Activated CD8-positive, alpha-beta memory T cell treated with anti-CD3 and anti-CD28 coated beads for 1 hour (primary cell): ENCODE results near the gene C17orf78.
"Not testable (repeated sequence)": the region's sequence is repeated elsewhere in the genome, so short reads cannot be mapped to it uniquely, and the experiment has no call there.

Experiments used
- DNase-seq, 2 donors: peaks; one replicate each; pipeline ENCODE4 v3.0.0-alpha.2; 2020; ENCODE audit warnings: low read depth in 1 of 2; ENCODE audit errors: extremely low read depth in 1 of 2

The C17orf78 gene

DNA sequence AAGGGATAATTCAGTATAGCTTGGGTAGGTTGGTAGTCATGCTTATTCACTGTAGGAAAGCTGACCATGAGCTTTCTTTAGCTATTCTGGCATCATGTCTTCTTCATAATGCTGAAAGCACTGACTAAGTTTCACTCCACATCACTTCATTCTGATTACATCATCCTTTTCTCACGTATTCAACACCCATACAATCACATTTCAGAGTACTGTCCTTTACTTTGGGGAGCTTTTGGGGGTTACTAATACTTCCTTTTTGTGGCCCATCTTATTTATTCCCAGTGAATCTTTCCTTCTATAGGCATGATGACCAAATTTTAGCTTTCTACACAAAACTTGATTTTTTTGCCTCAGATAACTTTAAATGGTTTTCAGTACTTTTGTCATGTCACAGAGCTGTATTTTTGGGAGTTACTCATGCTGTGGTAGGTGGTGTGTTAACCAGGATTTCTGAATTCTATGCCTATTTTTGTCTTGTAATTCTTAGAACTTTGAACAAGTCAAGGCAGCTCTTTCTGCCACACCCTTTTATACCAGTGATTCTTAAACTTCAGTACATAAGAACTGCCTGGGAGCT, 54.4 kb downstream of the C17orf78 start:
- DNase-seq: no peak

DNA sequence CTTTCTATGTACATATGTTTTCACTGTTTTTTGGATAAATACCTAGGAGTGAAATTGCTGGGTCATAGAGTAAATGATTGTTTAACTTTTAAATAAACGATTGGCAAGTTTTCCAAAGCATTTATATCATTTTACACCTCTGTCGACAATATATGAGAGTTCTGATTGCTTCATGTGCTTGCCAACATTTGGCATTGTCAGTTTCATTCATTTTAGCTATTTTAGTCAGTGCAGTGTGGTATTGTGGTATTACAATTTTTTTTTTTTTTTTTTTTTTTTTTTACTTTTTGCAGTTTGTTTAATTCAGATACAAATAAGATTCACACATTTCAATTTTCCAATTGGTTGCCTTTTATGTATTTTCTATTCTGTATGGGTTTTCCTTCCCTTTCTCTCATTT, 56.9 kb downstream of the C17orf78 start:
- DNase-seq: no peak

- DNase-seq: no peak
Observed at GRCh38 chr17:37438141-37438540, 62.4 kb downstream of the C17orf78 start.

DNA sequence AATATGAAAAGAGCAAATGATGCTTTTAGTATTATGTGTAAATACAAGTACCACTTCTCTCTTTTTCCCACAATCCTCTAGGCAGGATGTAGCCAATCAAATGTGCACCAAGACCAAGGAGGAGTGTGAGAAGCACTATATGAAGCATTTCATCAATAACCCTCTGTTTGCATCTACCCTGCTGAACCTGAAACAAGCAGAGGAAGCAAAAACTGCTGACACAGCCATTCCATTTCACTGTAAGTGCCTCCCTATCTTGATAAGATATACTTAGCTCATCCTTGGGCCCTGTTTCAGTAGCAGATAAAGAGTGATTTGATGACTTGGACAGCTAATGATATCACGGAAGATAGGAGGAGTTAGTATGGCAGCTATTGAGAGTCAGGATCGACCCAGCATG, 64.6 kb downstream of the C17orf78 start:
- no peak for DNase-seq

GRCh38 chr17:37441369-37442014, 65.7 kb downstream of the C17orf78 start:
- not testable (repeated sequence) for DNase-seq
